Amniotic stem cell (primary cell): ENCODE measurements around the gene RNF20.
"Not testable (repeated sequence)": the region's sequence is repeated elsewhere in the genome, so short reads cannot be mapped to it uniquely, and the experiment has no call there.

Experiments used
- DNase-seq: peaks from one replicate; lab custom pipeline; 2025; lab: John Stamatoyannopoulos, UW

The RNF20 gene

DNA sequence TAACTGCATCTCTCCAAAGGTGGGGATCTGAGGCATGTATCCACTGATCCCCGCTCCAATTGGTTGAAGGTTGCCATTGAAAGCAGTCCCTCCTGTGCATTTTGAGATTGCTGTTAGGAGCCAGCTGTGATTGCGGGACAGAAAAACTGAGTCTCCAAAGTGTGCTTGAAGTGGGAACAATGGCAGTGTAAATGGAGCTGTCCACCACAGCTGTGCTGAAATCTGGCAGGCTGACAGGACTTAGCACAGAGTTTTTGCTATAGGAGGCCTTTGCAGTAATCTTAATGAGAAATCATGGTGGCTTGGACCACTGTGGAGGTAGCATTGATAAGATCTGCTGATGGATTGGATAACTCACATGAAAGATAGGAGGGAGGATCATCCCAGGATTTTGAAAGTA, 3.3 kb downstream of the RNF20 start:
- DNase-seq = no peak

DNA sequence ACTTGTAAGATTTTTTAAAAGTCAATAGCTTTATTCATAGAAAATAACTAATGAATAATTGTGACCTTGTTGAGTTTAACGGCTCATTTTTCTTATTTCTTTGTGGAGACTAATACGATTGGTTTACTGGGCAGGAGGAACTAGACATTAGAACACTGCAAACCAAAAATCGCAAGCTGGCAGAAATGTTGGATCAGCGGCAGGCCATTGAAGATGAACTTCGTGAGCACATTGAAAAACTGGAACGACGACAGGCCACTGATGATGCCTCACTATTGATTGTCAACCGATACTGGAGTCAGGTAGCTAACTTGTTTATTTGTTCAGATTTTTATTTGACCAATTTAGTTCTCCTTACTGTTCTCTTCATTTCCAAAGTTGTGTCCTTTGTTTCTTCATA, 6.4 kb downstream of the RNF20 start:
- no peak for DNase-seq

DNA sequence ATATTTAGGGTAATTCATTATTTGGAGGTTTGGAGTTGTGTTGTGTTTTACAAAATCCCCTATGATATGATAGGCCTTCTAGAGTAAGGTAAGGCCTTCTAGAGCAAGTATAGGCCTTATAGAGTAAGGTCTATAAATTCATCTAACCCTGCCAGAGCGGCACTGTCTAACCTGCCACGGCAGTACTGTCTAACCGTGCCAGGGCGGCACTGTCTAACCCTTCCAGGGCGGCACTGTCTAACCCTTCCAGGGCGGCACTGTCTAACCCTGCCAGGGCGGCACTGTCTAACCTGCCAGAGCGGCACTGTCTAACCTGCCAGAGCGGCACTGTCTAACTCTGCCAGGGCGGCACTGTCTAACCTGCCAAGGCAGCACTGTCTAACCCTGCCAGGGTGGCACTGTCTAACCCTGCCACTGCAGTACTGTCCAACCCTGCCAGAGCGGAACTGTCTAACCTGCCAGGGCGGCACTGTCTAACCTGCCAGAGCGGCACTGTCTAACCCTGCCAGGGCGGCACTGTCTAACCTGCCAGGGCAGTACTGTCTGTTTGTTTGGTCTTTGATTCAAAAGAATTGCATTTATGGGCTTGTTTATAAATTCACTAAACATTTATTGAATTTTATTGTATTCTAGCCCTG, 9.6 kb downstream of the RNF20 start:
- no peak for DNase-seq

DNA sequence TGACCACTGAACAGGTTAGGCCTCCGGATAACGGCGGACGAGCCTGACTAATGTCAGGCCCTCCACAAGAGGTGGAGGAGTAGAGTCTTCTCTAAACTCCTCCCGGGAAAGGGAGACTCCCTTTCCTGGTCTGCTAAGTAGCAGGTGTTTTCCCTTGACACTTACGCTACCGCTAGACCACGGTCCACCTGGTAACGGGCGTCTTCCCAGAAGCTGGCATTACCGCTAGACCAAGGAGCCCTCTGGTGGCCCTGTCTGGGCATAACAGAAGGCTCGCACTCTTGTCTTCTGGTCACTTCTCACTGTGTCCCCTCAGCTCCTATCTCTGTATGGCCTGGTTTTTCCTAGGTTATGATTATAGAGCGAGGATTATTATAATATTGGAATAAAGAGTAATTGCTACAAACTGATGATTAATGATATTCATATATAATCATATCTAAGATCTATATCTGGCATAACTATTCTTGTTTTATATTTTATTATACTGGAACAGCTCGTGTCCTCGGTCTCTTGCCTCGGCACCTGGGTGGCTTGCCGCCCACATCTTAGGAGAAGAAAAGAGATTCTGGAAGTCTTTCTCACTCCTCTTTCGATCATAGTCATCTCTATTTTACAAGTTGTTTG, 15.9 kb downstream of the RNF20 start:
- DNase-seq = not testable (repeated sequence)

DNA sequence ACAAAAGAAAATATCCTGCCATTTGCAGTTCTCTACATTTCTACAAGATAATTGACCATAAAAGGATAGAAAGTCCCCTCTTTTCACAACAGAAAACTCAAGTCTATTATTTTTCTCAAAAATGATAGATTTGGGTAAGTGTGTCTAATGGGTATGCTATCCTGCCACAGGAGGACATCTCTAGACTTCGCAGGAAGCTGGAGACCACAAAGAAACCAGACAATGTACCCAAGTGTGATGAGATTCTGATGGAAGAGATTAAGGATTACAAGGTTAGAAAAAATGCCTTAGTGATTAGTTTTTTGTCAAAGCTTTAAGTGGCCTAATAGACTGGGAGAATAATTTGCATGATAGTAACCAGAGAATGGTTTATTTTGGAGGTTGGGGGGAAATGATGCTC, 28.1 kb downstream of the RNF20 start:
- no peak for DNase-seq

DNA sequence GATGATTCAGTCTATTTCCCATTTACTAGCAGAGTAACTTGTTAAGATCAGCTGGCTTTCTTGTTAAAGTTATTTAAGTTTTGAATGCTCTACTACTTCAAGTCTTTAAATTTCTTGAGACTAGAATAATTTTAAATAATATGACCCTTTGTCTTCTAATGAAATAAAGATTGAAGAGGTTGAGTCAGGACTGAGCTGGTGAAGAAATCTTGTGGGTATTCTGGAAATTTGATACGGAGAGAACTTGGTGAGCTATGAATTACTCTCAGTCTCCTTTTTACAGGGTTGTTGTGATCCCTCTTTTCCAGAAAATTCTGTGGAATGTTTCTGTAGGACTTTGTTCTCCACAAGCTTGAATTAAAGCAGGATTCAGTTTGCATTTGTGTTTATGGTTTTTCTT, 29.3 kb downstream of the RNF20 start:
- DNase-seq = no peak

DNA sequence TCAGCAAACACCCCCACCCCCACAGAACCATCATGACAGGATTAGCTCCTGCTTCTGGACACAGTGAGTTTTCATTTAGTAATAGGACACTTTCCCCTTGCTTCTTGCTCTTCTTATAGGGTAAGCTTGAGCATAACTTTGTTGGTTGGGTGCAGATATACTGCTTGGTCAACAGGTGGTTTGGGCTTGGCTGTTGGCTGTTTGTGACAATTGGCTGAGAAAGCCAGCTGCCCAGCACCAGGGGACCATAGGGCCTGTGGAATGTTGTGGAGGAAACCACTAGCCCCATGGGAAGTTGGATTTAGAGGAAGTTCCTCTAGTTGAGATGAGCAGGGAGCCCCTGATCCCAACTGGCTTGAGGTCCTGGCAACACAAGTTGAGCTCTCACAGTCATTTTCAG, 30.6 kb downstream of the RNF20 start:
- DNase-seq = no peak

DNA sequence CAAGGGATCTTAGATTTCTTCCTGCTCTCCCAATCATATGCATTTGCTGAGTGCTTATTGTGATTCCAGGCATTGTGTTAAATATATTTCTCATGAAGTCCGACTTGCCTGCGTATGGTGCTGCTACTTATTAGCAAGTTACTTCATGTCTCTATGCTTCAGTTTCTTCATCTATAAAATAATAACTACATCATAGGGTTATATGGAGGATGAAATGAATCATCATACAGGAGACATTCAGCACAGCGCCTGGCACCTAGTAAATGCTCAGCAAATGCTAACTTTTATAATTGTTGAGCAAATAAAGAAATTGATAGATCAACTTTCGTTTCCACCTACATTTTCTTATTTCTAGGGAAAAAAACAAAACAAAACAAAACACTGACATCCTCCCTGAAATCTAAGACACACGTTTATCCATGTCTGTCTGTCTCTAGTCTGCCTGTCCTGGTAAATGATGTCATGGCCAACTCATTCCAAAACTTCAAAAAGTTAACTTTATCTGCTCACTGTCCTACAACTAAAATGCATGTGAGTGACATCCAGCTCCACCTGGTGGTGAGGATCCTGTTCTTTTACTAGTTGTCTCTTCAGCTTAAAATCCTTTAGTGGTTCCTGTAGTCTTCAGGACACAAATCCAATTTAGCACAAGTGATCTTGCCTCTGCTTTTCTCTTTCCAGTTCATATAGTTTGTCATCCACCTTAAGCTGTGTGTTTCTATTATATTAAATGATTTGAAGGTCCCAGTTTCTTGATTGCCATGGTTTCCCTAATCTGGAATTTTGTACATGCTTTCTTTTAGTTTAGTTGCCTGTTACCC, 33.5 kb downstream of the RNF20 start:
- DNase-seq = no peak

DNA sequence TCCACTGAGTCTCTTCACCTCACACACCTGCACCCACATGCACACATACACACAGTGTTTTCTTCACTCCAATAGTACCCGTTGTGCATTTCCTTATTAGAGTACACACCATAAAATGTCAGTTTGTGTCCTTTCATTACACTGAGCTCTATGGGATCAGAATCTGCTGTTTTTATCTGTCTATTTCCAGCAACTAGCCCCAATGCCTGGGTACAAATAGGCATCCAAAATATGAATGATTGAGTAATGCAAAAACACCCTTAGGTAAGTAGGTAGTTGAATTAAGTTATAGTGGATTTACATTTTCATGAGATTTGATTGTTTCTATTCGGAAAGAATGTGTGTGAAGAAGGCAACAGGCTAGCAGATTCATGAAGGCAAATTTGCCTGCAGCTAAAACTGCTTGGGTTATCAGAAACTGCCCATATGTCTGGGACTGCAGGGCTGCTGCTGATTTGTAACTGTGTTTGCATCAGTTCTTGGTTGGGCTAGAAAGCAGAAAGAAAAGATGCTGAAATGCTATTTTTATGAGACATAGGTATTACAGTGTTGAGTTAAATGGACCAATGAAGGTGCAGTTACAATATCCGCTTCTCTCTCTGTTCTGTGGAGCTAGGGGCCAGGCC, 34.2 kb downstream of the RNF20 start:
- no peak for DNase-seq

DNA sequence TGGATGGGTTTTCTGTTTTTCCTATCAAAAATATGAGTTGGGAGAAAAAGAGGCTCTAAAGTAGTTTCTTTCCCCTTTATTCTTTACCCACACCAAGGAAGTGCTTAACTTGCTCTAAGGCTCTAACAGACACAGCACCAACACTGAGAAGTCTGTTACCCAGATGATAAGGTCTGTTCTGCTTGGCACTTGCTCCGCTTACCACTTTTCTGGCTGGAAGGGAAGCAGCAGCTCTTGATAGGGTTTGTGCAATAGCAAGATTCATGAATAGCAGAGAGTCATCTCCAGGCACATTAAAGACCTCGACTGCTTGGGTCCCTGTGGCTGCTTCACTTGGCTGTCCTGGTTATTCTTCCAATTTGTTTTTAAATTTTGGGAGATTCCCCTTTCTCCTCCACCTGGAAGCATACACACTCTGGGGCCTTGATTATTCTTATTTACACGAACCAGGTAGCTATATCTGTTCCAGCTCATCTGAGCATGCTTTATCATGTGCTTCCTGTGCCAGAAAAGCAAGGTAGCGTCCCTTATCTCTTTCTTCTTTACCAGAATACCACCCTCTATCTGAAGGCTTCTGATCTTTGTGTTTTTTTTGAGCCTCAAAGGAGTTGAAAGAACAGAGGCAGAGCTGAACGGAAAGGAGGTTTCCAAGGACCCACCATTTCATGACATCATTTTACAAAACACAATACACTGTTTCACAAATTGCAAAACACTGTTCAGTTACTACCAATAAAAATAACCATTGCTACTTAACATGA, 36.3 kb downstream of the RNF20 start:
- no peak for DNase-seq

DNA sequence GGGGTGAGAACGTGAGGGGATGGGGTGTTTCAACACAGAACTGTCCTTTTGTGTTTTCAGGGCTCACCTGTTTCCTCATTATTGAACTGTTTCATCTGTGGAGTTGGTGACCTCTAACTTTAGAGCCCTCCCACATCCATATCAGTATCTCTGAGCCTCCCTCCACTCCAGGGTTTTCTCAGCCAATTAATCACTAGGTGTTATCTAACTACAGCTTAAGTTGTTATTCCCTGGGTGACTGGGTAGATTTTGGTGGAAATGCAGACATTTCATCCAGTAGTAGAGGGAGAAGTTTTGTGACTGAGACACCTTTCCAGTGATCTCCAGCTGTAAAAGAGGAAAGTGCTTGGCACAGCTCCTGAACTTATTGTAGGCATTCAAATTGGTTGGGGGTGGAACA, 37.5 kb downstream of the RNF20 start:
- DNase-seq = no peak

DNA sequence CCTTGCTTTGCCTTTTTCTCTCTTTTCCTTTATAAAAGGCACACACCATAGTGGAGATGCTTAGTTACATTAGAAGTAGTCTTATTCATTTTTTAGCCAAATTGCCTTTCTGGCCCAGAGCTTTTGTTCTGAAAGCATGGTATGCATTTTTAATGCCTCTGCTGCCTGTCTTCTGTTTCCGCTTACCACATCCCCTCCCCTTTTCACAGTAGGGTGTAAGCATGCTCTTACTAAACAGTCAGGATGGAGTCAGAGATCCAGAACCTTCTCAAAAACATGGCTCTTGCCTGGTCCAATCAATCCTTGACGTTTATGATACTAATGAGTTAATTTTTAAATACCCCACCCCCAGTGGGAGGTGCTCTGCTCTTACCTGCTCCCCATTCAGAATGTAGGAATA, 38.7 kb downstream of the RNF20 start:
- no peak for DNase-seq

DNA sequence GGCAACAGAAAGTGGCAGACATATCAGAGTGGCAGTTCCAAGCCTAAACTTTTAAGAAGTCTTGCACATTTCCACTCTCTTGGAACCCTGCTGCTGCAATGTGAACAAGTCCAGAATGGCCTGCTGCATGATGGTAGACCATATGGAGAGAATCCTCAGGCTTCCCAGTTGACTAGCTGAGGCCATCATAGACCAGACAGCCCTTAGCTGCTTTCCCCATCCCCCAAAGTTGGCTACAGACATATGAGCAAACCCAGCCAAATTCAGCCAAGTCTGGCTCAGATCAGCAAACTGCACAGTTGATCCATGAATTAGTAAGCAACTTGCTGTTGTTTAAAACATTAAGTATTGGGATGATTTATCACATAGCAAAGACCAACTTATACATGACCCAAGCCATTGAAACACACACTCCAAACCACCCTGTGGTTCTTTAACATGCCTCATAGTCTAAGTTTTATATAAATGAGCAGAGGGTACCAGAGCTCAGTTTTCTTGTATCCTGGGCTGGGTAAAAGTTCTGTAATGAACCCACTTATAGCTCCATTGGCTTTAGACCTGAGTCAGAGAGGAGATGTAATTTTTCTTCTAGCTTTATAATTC, 41.2 kb downstream of the RNF20 start:
- DNase-seq = no peak

DNA sequence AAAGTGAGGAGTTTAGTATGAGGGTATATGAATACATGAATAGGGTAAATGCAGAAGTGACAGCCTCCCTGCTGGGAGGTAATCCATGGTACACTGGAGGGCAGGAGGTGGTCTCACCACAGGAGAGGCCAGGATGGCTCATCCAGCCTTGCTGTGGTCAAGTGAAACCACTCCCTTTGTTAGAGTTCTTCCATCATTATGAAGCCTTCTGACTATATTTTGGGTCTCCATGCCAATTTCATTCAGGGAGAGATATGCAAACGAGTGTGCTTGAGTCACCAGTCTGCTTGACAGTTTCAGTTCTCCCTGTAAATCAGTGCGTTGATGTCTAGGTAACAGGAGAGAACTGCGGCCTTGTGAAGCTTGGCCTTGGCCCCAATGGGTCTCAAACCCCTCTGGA, 44.7 kb downstream of the RNF20 start:
- no peak for DNase-seq

DNA sequence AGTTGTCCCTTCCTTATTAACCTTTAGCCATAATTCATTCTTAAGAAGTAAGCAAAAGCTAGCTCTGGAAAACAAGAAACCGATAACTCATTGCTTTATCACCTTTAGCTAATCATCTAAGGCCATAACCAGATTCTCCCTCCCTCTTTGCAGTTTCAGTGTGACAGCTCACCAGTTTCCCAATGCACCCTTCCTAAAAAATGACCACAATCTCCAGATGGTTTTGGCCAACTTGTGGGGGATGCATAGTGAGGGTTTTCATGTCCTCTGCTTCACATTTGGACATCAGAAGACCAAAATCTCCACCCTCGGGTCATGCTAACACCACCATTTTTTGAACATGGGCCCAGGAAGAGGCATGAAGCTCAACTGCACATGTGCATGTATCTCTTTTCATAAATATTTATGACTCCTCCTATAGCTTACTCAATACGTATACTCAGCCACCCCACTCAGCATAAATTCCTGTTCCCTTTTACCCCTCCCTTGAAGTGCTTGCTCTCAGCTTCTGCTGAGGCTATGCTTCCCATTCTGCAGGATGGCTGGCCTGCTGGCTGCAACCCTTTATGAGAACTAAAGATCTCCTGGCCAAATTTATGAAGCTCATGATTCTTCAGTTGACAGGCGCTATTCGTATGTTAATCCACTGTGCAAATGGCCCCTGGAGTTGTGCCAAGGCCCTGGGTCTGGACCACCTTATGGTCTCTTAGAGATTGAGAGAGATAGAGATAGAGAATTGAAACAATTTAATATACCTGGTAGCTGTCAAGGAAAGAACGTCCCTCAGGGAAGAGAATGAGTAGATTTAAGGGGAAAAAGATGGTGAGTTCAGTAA, 46.3 kb downstream of the RNF20 start:
- no peak for DNase-seq

DNA sequence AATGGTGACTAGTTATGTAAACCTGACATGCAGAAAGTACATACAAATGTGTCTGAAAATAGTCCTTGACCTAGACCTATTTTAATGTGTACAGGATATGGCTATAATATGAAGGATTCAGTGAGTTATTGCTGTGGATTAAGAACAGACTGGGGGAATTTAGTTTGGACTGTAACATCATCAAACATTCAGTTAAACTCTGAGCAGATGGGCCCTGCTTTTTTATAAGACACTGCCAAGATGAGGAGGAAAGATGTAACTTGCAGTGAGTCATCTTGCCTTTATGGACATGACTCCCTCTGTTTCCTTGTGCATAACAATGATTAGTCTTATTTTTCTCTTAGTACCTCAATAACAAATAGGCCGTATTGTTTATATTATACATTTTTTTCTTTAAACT, 48.9 kb downstream of the RNF20 start:
- no peak for DNase-seq

DNA sequence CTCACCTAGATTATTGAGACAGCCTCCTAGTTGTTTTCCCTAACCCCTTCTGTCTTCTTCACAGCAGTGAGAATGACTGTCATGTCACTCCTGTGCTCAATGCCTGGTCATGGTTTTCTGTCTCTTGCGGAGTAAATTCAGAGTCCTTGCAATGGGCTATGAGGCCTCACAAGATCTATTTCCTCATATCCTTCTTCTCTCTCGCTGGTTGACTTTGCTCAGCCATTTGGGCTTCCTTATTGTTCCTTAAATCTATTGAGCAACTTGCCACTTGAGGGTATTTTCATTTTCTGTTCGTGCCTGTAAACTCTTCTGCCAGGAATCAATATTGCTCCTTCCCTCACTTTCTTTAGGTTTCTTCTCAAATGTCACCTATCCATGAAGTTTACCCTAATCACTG, 52.1 kb downstream of the RNF20 start:
- DNase-seq = no peak

DNA sequence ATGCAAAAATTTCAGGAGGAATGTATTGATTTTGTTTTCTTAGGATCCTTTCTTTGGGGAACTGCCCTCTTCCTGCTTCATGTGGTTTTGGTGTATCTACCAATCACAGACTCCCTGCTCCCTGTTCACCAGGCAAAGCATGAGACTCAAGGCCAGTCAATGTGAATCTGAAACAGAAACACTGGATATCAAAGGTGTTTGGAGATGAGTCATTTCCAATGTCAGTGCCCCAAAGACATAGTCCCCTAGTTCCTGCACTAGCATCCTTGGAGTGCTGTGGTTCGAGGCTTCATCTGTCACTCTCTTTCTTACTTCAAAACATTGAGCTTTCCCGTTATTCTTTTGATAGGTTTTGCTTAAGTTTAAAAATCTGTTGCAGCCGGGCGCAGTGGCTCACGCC, 53.0 kb downstream of the RNF20 start:
- DNase-seq = no peak

DNA sequence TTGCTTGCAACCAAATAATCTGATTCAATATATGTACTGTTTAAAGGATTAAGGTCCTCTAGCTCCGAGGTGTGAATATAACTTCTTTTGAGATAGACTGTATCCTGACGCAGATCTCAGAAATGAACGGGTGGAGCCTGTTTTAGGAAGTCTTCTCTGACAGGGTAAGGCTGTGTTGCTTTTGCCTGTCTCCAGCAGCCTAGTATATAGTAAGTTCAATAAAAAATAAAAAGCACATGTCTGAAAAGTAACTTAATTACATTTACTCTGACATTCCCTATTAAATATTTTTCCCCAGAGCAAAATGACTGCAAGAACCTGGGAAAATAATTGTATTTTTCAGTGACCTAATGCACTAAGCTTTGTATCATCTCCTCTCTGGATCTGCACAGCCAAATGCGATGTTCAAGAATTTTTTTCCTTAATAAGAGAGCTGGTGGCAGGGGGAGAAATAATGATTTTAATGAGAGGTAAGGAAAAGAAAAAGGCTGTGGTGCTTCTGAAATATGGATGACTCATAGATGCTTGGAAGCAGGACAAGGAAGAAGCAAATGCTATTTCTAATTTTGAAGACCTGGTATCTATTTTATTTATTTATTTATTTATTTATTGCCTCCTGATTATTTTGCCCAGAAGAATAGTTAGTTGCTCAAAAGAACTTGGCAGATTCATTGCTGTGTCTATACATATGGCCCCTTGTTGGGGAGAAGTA, 53.8 kb downstream of the RNF20 start:
- DNase-seq = no peak

DNA sequence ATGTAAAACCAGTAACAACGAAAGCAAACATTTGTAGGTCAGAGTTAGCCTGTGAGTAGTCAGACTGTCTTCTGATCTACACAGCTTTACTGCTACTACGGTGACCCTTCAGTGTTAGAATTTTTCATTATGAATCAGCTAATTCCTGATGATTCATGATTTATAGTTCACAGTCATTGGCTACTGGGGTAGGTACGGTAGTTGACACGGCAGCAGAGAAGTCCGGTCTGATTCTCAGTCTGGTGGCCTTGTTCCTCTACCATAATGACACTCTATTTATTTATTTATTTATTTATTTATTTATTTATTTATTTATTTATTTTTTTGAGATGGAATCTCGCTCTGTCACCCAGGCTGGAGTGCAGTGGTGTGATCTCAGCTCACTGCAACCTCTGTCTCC, 56.4 kb downstream of the RNF20 start:
- not testable (repeated sequence) for DNase-seq
